ENCODE measurements around the gene CAMK2D.
A peak's percentile ranks its signal among the peaks of the same experiment; 100 is the strongest.

CAMK2D gene

GRCh38 chr4:113444386-113444785, 317.2 kb downstream of the CAMK2D start:
- no CpG with 5 or more reads among the region's 1 CpG for WGBS, 2 donors (ENCODE audit: extremely low coverage in 2 of 2, insufficient read length in 2 of 2, insufficient replicate concordance in 1 of 2)
- Histone ChIP-seq H3K4me1 (ENCODE audit: control insufficient read depth in 2 of 2, insufficient read depth in 1 of 2, low read depth in 1 of 2, low read length in 2 of 2) (peaks cover 3 to 9% of the 10 kb centered on the region in 2 donors), H3K4me3 (ENCODE audit: low read length in 2 of 2) (no peak overlapping the region), H3K9ac (ENCODE audit: low read depth, low read length, poor library complexity) (no peak overlapping the region), H3K79me1 (ENCODE audit: low read depth, low read length) (no peaks in the 10 kb centered on the region), H3K36me3 (replicated peaks in 1 of 2; ENCODE audit: control insufficient read depth in 2 of 2, insufficient read depth in 2 of 2, low read length in 2 of 2) (no peaks in the 10 kb centered on the region), H2AK5ac (ENCODE audit: low read depth, low read length) (no peak overlapping the region), H2BK120ac (ENCODE audit: low read depth, low read length) (no peak overlapping the region), H3K27me3 (ENCODE audit: control insufficient read depth in 3 of 3, insufficient read depth in 3 of 3, low read depth in 1 of 3, low read length in 3 of 3) (no peaks in the 10 kb centered on the region), H3K23ac (ENCODE audit: low read depth, low read length, poor library complexity) (no peak overlapping the region), H3K14ac (ENCODE audit: low read length) (no peak overlapping the region), H3K4ac (ENCODE audit: low read length) (no peak overlapping the region), H3K4me2 (ENCODE audit: insufficient read depth, low read length, poor library complexity, severe bottlenecking) (no peak overlapping the region), H3K27ac (replicated peaks; ENCODE audit: low read length) (no peak overlapping the region), H3K18ac (ENCODE audit: low read length) (no peak overlapping the region), H2BK5ac (ENCODE audit: low read length) (no peak overlapping the region), H2BK15ac (ENCODE audit: low read length) (no peak overlapping the region), H3K9me3 (replicated peaks in 1 of 2; ENCODE audit: control insufficient read depth in 2 of 2, insufficient read depth in 1 of 2, low read depth in 1 of 2, low read length in 2 of 2) (no peaks in the 10 kb centered on the region), H2BK12ac (ENCODE audit: low read length) (no peak overlapping the region), H4K91ac (ENCODE audit: low read depth, low read length, poor library complexity) (no peak overlapping the region), H2AFZ (ENCODE audit: low read length) (no peak overlapping the region), H4K8ac (ENCODE audit: low read depth, low read length) (no peak overlapping the region)
- DNase-seq (ENCODE audit: low spot score), result no peak

DNA sequence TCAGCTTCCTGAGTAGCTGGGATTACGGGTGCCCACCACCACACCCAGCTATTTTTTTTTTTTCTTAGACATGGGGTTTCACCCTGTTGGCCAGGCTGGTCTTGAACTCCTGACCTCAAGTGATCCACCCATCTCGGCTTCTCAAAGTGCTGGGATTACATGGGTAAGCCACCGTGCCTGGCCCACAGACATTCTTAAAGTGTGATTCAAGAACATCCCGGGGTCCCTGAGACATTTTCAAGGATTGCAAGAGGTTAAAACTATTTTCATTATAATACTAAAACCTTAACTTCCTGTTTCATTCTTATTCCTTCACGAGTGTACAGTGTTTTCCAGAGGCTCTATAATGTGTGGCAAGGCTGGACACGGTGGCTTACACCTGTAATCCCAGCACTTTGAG, 318.7 kb downstream of the CAMK2D start:
- H3K27ac ChIP-seq (replicated peaks; ENCODE audit: low read length), result no peak overlapping the region
- H2BK12ac ChIP-seq (ENCODE audit: low read length), result no peak overlapping the region
- H4K91ac ChIP-seq (ENCODE audit: low read depth, low read length, poor library complexity), result no peak overlapping the region
- H3K4me1 ChIP-seq (ENCODE audit: control insufficient read depth in 2 of 2, insufficient read depth in 1 of 2, low read depth in 1 of 2, low read length in 2 of 2), result peaks cover 3 to 9% of the 10 kb centered on the region in 2 donors
- no peak overlapping the region for H2AFZ ChIP-seq (ENCODE audit: low read length)
- H3K79me1 ChIP-seq (ENCODE audit: low read depth, low read length), result no peaks in the 10 kb centered on the region
- H3K9ac ChIP-seq (ENCODE audit: low read depth, low read length, poor library complexity), result no peak overlapping the region
- H3K27me3 ChIP-seq (ENCODE audit: control insufficient read depth in 3 of 3, insufficient read depth in 3 of 3, low read depth in 1 of 3, low read length in 3 of 3), result no peaks in the 10 kb centered on the region
- no peak overlapping the region for H3K14ac ChIP-seq (ENCODE audit: low read length)
- H3K4ac ChIP-seq (ENCODE audit: low read length), result no peak overlapping the region
- no peak overlapping the region for H2BK120ac ChIP-seq (ENCODE audit: low read depth, low read length)
- no peak overlapping the region for H2BK15ac ChIP-seq (ENCODE audit: low read length)
- no peak overlapping the region for H2BK5ac ChIP-seq (ENCODE audit: low read length)
- no peaks in the 10 kb centered on the region for H3K36me3 ChIP-seq (replicated peaks in 1 of 2; ENCODE audit: control insufficient read depth in 2 of 2, insufficient read depth in 2 of 2, low read length in 2 of 2)
- H3K18ac ChIP-seq (ENCODE audit: low read length), result no peak overlapping the region
- H3K4me3 ChIP-seq (ENCODE audit: low read length in 2 of 2), result no peak overlapping the region
- H3K9me3 ChIP-seq (replicated peaks in 1 of 2; ENCODE audit: control insufficient read depth in 2 of 2, insufficient read depth in 1 of 2, low read depth in 1 of 2, low read length in 2 of 2), result no peaks in the 10 kb centered on the region
- H3K23ac ChIP-seq (ENCODE audit: low read depth, low read length, poor library complexity), result no peak overlapping the region
- H4K8ac ChIP-seq (ENCODE audit: low read depth, low read length), result no peak overlapping the region
- DNase-seq (ENCODE audit: low spot score), result no peak
- H3K4me2 ChIP-seq (ENCODE audit: insufficient read depth, low read length, poor library complexity, severe bottlenecking), result no peak overlapping the region
- no CpG with 5 or more reads among the region's 6 CpGs for WGBS, 2 donors (ENCODE audit: extremely low coverage in 2 of 2, insufficient read length in 2 of 2, insufficient replicate concordance in 1 of 2)
- H2AK5ac ChIP-seq (ENCODE audit: low read depth, low read length), result no peak overlapping the region

DNA sequence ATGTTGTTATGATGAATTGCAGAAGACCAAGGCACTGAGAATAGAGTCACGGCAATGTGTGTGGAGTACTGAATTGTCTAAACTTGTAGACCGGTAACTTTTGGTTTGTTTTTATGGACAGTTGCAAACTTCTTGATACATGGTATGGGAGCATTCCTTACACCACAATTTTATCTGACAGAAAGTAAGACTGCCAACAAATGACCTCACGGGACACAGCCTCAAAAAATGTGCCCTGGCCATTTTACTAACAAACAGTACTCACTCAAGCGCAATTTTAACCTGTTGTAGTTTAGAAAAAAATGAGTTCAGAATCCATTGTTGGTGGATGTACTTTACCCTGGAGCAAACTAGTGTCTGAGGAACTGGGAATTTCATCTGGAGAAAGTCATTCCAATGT, 321.2 kb downstream of the CAMK2D start:
- WGBS, 2 donors (ENCODE audit: extremely low coverage in 2 of 2, insufficient read length in 2 of 2, insufficient replicate concordance in 1 of 2), result no CpG with 5 or more reads among the region's 4 CpGs
- H3K27me3 ChIP-seq (ENCODE audit: control insufficient read depth in 3 of 3, insufficient read depth in 3 of 3, low read depth in 1 of 3, low read length in 3 of 3), result no peaks in the 10 kb centered on the region
- H2BK120ac ChIP-seq (ENCODE audit: low read depth, low read length), result no peak overlapping the region
- H4K91ac ChIP-seq (ENCODE audit: low read depth, low read length, poor library complexity), result no peak overlapping the region
- H3K9me3 ChIP-seq (replicated peaks in 1 of 2; ENCODE audit: control insufficient read depth in 2 of 2, insufficient read depth in 1 of 2, low read depth in 1 of 2, low read length in 2 of 2), result no peaks in the 10 kb centered on the region
- H3K23ac ChIP-seq (ENCODE audit: low read depth, low read length, poor library complexity), result no peak overlapping the region
- H3K4me1 ChIP-seq (ENCODE audit: control insufficient read depth in 2 of 2, insufficient read depth in 1 of 2, low read depth in 1 of 2, low read length in 2 of 2), result peaks cover 5 to 10% of the 10 kb centered on the region in 2 donors
- no peak overlapping the region for H2BK15ac ChIP-seq (ENCODE audit: low read length)
- H3K14ac ChIP-seq (ENCODE audit: low read length), result no peak overlapping the region
- no peak overlapping the region for H4K8ac ChIP-seq (ENCODE audit: low read depth, low read length)
- H3K4me2 ChIP-seq (ENCODE audit: insufficient read depth, low read length, poor library complexity, severe bottlenecking), result no peak overlapping the region
- H3K27ac ChIP-seq (replicated peaks; ENCODE audit: low read length), result no peak overlapping the region
- no peak for DNase-seq (ENCODE audit: low spot score)
- no peak overlapping the region for H3K4ac ChIP-seq (ENCODE audit: low read length)
- H2BK12ac ChIP-seq (ENCODE audit: low read length), result no peak overlapping the region
- H2AFZ ChIP-seq (ENCODE audit: low read length), result no peak overlapping the region
- H3K79me1 ChIP-seq (ENCODE audit: low read depth, low read length), result no peaks in the 10 kb centered on the region
- no peak overlapping the region for H2AK5ac ChIP-seq (ENCODE audit: low read depth, low read length)
- no peak overlapping the region for H2BK5ac ChIP-seq (ENCODE audit: low read length)
- no peak overlapping the region for H3K18ac ChIP-seq (ENCODE audit: low read length)
- no peak overlapping the region for H3K4me3 ChIP-seq (ENCODE audit: low read length in 2 of 2)
- no peak overlapping the region for H3K9ac ChIP-seq (ENCODE audit: low read depth, low read length, poor library complexity)
- no peaks in the 10 kb centered on the region for H3K36me3 ChIP-seq (replicated peaks in 1 of 2; ENCODE audit: control insufficient read depth in 2 of 2, insufficient read depth in 2 of 2, low read length in 2 of 2)

GRCh38 chr4:113438596-113438995, 322.9 kb downstream of the CAMK2D start:
- no peaks in the 10 kb centered on the region for H3K79me1 ChIP-seq (ENCODE audit: low read depth, low read length)
- H3K27ac ChIP-seq (replicated peaks; ENCODE audit: low read length), result no peak overlapping the region
- H3K14ac ChIP-seq (ENCODE audit: low read length), result no peak overlapping the region
- H3K4me1 ChIP-seq (ENCODE audit: control insufficient read depth in 2 of 2, insufficient read depth in 1 of 2, low read depth in 1 of 2, low read length in 2 of 2), result peaks cover 4 to 15% of the 10 kb centered on the region in 2 donors
- H2AK5ac ChIP-seq (ENCODE audit: low read depth, low read length), result no peak overlapping the region
- no peak overlapping the region for H3K4ac ChIP-seq (ENCODE audit: low read length)
- no peak overlapping the region for H2BK5ac ChIP-seq (ENCODE audit: low read length)
- H2BK120ac ChIP-seq (ENCODE audit: low read depth, low read length), result no peak overlapping the region
- no peak for DNase-seq (ENCODE audit: low spot score)
- H2BK15ac ChIP-seq (ENCODE audit: low read length), result no peak overlapping the region
- H2AFZ ChIP-seq (ENCODE audit: low read length), result peak overlapping the region; percentile 67
- no peak overlapping the region for H3K4me2 ChIP-seq (ENCODE audit: insufficient read depth, low read length, poor library complexity, severe bottlenecking)
- no peak overlapping the region for H3K23ac ChIP-seq (ENCODE audit: low read depth, low read length, poor library complexity)
- no peaks in the 10 kb centered on the region for H3K36me3 ChIP-seq (replicated peaks in 1 of 2; ENCODE audit: control insufficient read depth in 2 of 2, insufficient read depth in 2 of 2, low read length in 2 of 2)
- H3K4me3 ChIP-seq (ENCODE audit: low read length in 2 of 2), result no peak overlapping the region
- no peak overlapping the region for H3K18ac ChIP-seq (ENCODE audit: low read length)
- no CpG with 5 or more reads among the region's 5 CpGs for WGBS, 2 donors (ENCODE audit: extremely low coverage in 2 of 2, insufficient read length in 2 of 2, insufficient replicate concordance in 1 of 2)
- no peak overlapping the region for H4K91ac ChIP-seq (ENCODE audit: low read depth, low read length, poor library complexity)
- H2BK12ac ChIP-seq (ENCODE audit: low read length), result no peak overlapping the region
- H4K8ac ChIP-seq (ENCODE audit: low read depth, low read length), result no peak overlapping the region
- H3K9ac ChIP-seq (ENCODE audit: low read depth, low read length, poor library complexity), result no peak overlapping the region
- no peaks in the 10 kb centered on the region for H3K27me3 ChIP-seq (ENCODE audit: control insufficient read depth in 3 of 3, insufficient read depth in 3 of 3, low read depth in 1 of 3, low read length in 3 of 3)
- no peaks in the 10 kb centered on the region for H3K9me3 ChIP-seq (replicated peaks in 1 of 2; ENCODE audit: control insufficient read depth in 2 of 2, insufficient read depth in 1 of 2, low read depth in 1 of 2, low read length in 2 of 2)
